H1 (cell line): ENCODE measurements around the gene LCE6A.

Source experiments
- ATF3 ChIP-seq: IDR thresholded peaks from 2 replicates; pipeline ENCODE4 v1.6.1; 2011; ENCODE audit warnings: low read depth, mild to moderate bottlenecking, low read length; ENCODE audit not compliant: insufficient read depth
- CTCF ChIP-seq, 3 experiments: IDR thresholded peaks; 1 replicate in 2 of 3; 2 replicates in 1 of 3; pipeline versions ENCODE4 v1.5.1 to v1.6.1; 2011; ENCODE audit warnings: low read length in 3 of 3, mild to moderate bottlenecking in 3 of 3, inconsistent platforms in 2 of 3, low read depth in 1 of 3, moderate library complexity in 1 of 3; ENCODE audit not compliant: insufficient read depth in 1 of 3; ENCODE audit errors: control extremely low read depth in 1 of 3
- SIN3A ChIP-seq, 2 experiments: IDR thresholded peaks in 1 of 2; conservative IDR thresholded peaks in 1 of 2; 2 replicates each; pipeline ENCODE4 v1.6.1; 2011 to 2012; ENCODE audit warnings: low read length in 2 of 2, improper control_type of control experiment in 1 of 2, low read depth in 1 of 2, mild to moderate bottlenecking in 1 of 2
- TBP ChIP-seq: IDR thresholded peaks from 2 replicates; pipeline ENCODE4 v1.6.1; 2011; ENCODE audit warnings: low read depth, low read length, improper control_type of control experiment

GRCh38 chr1:152880316-152880715 is 37.7 kb downstream of the LCE6A start:
- TF ChIP-seq CTCF (IDR thresholded peaks at IDR 0.05; ENCODE audit: control extremely low read depth in 1 of 3, insufficient read depth in 1 of 3, low read depth in 1 of 3, low read length in 3 of 3) (no peak), TBP (no peak), SIN3A (conservative IDR thresholded peaks at IDR 0.05 in 1 of 2, IDR thresholded peaks at IDR 0.05 in 1 of 2; ENCODE audit: low read depth in 1 of 2, low read length in 2 of 2) (no peak), ATF3 (no peak)
